GM18517 (cell line): ENCODE data around the gene NTRK3.

Experiments used
- ATAC-seq: cut with Tn5 transposase; IDR thresholded peaks from one replicate; pipeline ENCODE4 v1.9.1; 2021; ENCODE audit warnings: mild to moderate bottlenecking, moderate library complexity; ENCODE audit not compliant: unreplicated experiment

Gene NTRK3

GRCh38 chr15:88006146-88006545 lies 250.4 kb downstream of the NTRK3 start:
- ATAC-seq = no peak

GRCh38 chr15:88004399-88004798 lies 252.1 kb downstream of the NTRK3 start:
- no peak for ATAC-seq

- no peak for ATAC-seq
These were observed 252.8 kb downstream of the NTRK3 start for GRCh38 chr15:88003541-88004327.

GRCh38 chr15:88002706-88003105 lies 253.8 kb downstream of the NTRK3 start:
- no peak for ATAC-seq

GRCh38 chr15:87998630-87999029 lies 257.9 kb downstream of the NTRK3 start:
- no peak for ATAC-seq

- no peak for ATAC-seq
These were observed 269.8 kb downstream of the NTRK3 start for GRCh38 chr15:87986776-87987175.

GRCh38 chr15:87985451-87985850 lies 271.1 kb downstream of the NTRK3 start:
- no peak for ATAC-seq

- no peak for ATAC-seq
These were observed 274.6 kb downstream of the NTRK3 start for GRCh38 chr15:87981969-87982368.

GRCh38 chr15:87977907-87978306 lies 278.6 kb downstream of the NTRK3 start:
- ATAC-seq = no peak

- no peak for ATAC-seq
These were observed 280.0 kb downstream of the NTRK3 start for GRCh38 chr15:87976552-87976951.

- no peak for ATAC-seq
These were observed 282.9 kb downstream of the NTRK3 start for GRCh38 chr15:87973501-87974215.

- ATAC-seq = no peak
These were observed 285.5 kb downstream of the NTRK3 start for GRCh38 chr15:87971076-87971475.

- no peak for ATAC-seq
These were observed 288.6 kb downstream of the NTRK3 start for GRCh38 chr15:87967951-87968350.

- ATAC-seq = no peak
These were observed 291.2 kb downstream of the NTRK3 start for GRCh38 chr15:87965304-87965703.

GRCh38 chr15:87962428-87962827 lies 294.1 kb downstream of the NTRK3 start:
- no peak for ATAC-seq

- ATAC-seq = no peak
These were observed 294.6 kb downstream of the NTRK3 start for GRCh38 chr15:87961851-87962420.

GRCh38 chr15:87959662-87960061 lies 296.9 kb downstream of the NTRK3 start:
- no peak for ATAC-seq

- no peak for ATAC-seq
These were observed 297.5 kb downstream of the NTRK3 start for GRCh38 chr15:87959080-87959479.

- no peak for ATAC-seq
These were observed 301.1 kb downstream of the NTRK3 start for GRCh38 chr15:87955284-87955909.

- ATAC-seq = no peak
These were observed 301.7 kb downstream of the NTRK3 start for GRCh38 chr15:87954793-87955192.

GRCh38 chr15:87952736-87953287 lies 303.7 kb downstream of the NTRK3 start:
- no peak for ATAC-seq
